Measurements from ENCODE around the gene PLEKHG4. TPM values are rescaled to one million over a fixed set of nuclear protein-coding genes. Genes with fewer than 3 reads are reported as not detected.

PLEKHG4 gene
- total RNA-seq, 1 donor from 2014 or later: 12.4 TPM

DNA sequence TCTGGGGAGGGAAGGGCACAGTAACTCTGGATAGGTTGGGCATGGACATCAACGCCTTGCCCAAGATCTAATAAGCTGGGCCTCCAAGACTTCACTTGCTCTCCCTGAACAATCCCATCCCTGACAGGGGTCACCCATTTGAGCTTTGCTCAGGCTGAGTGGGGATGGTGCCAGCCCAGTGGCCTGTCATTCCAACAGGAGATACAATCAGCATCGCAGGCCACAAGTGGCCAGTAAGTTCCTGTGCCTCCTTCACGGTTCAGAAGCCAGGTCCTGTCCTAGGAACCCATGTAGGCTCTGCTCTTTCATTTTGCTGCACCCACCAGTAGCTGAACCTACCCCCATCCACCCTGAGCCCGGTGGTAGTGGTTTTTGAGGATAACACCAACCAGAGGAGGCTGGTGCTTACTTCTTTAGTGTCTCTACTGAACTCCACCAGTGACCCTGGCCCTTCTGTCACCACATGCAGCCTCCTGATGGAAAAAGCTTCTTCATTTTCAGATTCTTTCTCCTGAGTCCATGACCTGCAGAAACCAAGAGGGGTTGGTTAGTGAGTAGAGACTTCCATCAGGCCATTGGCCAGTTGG is 14.9 kb downstream of the PLEKHG4 start:
- intact Hi-C loops (cut with DNase I): no loop called here
- no peaks in the 10 kb centered on the region for H3K9me3 ChIP-seq
- H3K27me3 ChIP-seq (ENCODE audit: low read depth): no peaks in the 10 kb centered on the region
- no peak overlapping the region for H3K27ac ChIP-seq
- H3K36me3 ChIP-seq: no peaks in the 10 kb centered on the region
- TF ChIP-seq, protein P1, sequence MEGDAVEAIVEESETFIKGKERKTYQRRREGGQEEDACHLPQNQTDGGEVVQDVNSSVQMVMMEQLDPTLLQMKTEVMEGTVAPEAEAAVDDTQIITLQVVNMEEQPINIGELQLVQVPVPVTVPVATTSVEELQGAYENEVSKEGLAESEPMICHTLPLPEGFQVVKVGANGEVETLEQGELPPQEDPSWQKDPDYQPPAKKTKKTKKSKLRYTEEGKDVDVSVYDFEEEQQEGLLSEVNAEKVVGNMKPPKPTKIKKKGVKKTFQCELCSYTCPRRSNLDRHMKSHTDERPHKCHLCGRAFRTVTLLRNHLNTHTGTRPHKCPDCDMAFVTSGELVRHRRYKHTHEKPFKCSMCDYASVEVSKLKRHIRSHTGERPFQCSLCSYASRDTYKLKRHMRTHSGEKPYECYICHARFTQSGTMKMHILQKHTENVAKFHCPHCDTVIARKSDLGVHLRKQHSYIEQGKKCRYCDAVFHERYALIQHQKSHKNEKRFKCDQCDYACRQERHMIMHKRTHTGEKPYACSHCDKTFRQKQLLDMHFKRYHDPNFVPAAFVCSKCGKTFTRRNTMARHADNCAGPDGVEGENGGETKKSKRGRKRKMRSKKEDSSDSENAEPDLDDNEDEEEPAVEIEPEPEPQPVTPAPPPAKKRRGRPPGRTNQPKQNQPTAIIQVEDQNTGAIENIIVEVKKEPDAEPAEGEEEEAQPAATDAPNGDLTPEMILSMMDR (IDR thresholded peaks at IDR 0.05): no peak
- ATAC-seq (no peak), DNase-seq (peak; percentile 2)
- no peak overlapping the region for H3K4me3 ChIP-seq
- no peaks in the 10 kb centered on the region for H3K4me1 ChIP-seq

DNA sequence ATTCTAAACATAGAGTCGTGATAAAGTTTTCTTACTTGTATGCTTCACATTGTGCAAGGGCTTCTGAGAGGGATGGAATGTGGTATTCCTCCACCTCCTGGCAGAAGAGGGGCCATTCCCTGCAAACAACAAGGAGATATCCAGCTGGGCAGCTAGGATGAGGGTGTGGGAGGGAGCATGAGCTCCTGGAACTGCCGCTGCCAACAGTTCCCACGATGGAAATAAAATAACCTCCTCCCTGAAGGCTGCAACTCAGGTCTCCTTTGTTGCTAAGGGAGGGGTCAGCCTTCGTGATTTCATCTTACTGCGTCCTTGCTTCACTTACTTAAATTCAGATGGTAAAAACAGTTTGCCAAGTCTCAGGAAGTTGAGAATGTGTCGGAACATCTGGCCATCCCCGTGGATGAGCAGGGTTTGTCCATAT is 15.6 kb downstream of the PLEKHG4 start:
- TF ChIP-seq, protein P1 (IDR thresholded peaks at IDR 0.05): no peak
- Histone ChIP-seq H3K9me3 (no peaks in the 10 kb centered on the region), H3K4me3 (no peak overlapping the region), H3K27me3 (ENCODE audit: low read depth) (no peaks in the 10 kb centered on the region), H3K36me3 (no peaks in the 10 kb centered on the region), H3K4me1 (no peaks in the 10 kb centered on the region), H3K27ac (no peak overlapping the region)
- DNase-seq: peak; percentile 3
- ATAC-seq: no peak
- intact Hi-C loops (cut with DNase I): no loop called here

DNA sequence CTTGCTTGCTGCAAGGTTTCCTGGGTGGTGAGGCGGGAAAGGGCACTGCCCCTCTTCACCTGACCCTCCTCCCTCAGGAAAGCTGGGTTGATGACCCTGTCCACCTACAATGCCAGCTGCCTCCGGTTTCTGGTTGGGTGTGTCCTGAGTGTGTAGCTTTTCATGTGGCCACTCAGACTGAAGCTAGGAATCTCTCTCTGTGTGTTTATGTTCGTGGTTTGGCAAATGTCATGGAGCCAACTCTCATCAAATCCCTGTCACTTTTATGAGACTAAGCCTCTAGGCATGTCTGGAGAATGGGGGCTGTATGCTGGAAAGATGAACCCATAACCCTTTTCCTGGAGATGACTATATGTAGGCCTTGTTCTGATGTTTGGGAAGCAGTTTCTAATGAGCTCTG is 17.1 kb downstream of the PLEKHG4 start:
- DNase-seq: no peak
- no peak overlapping the region for H3K4me3 ChIP-seq
- no peak overlapping the region for H3K27ac ChIP-seq
- no peaks in the 10 kb centered on the region for H3K4me1 ChIP-seq
- TF ChIP-seq, protein P1 (IDR thresholded peaks at IDR 0.05): no peak
- H3K27me3 ChIP-seq (ENCODE audit: low read depth): no peaks in the 10 kb centered on the region
- no peaks in the 10 kb centered on the region for H3K9me3 ChIP-seq
- H3K36me3 ChIP-seq: no peaks in the 10 kb centered on the region
- ATAC-seq: no peak
- intact Hi-C loops (cut with DNase I): no loop called here

DNA sequence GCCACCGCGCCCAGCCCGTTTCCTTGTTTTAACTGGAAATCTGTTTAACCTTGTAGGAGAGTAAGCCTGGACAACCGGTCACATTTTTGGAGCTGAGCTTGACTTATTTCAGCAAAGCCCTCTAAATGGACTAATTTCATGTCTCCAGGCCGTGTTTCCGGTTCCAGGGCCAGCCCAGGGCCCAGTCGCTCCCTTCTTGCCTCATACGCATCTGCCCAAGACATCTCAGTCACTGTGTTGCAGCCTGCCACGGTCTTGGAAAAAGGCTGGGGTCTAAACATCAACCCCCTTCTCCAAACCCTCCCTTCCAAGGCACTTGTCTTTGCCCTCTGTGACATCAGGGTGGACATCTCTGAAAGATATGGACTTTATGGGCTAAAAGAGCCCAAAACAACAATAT is 18.9 kb downstream of the PLEKHG4 start:
- no peak overlapping the region for H3K27ac ChIP-seq
- DNase-seq: no peak
- H3K4me3 ChIP-seq: no peak overlapping the region
- TF ChIP-seq, protein P1 (IDR thresholded peaks at IDR 0.05): no peak
- no peaks in the 10 kb centered on the region for H3K9me3 ChIP-seq
- no peaks in the 10 kb centered on the region for H3K36me3 ChIP-seq
- no peaks in the 10 kb centered on the region for H3K27me3 ChIP-seq (ENCODE audit: low read depth)
- no peak for ATAC-seq
- no peaks in the 10 kb centered on the region for H3K4me1 ChIP-seq
- intact Hi-C loops (cut with DNase I): no loop called here

DNA sequence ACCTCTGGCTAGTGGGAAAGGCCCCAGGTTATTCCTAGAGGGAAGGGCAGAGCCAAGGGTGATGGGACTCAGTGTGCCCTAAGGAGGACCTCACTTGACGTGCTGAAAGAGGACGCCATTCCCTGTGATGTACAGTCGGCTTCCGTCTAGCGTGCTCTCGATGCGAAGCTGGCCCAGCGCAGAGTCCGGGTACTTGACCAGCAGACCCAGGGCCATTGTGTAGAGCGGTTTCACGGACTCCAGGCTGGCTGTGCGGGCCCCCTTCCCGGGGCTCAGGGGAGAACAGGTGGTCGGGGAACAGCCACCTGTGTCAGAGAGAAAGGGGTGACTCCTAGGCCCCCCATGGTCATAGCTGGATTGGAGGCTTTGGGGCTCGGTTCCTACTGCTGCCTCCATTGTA is 19.9 kb downstream of the PLEKHG4 start:
- TF ChIP-seq, protein P1 (IDR thresholded peaks at IDR 0.05): no peak
- Histone ChIP-seq H3K36me3 (no peaks in the 10 kb centered on the region), H3K27me3 (ENCODE audit: low read depth) (no peaks in the 10 kb centered on the region), H3K9me3 (no peaks in the 10 kb centered on the region), H3K4me1 (no peaks in the 10 kb centered on the region), H3K27ac (no peak overlapping the region), H3K4me3 (no peak overlapping the region)
- DNase-seq (no peak), ATAC-seq (no peak)
- intact Hi-C loops (cut with DNase I): no loop called here

All from lower lobe of right lung (tissue), 2 donors.